Spinal cord (tissue), 10 donors: ENCODE data around the gene OTUD5. TPM values are rescaled to one million over a fixed set of nuclear protein-coding genes. Genes with fewer than 3 reads are reported as not detected.

ENCODE experiments used
- DNase-seq, 6 donors: peaks; one replicate each; pipeline versions ENCODE4 v3.0.0 to v3.0.0-alpha.2; 2013 to 2015; ENCODE audit warnings: low spot score in 6 of 6, low read depth in 4 of 6
- H3K27ac ChIP-seq: one replicate; pipeline ENCODE4 v1.5.1; 2013; ENCODE audit warnings: low read depth, low read length, control low read depth
- H3K27me3 ChIP-seq: one replicate; pipeline ENCODE4 v1.6.1; 2013; ENCODE audit warnings: low read length; ENCODE audit not compliant: control insufficient read depth, insufficient read depth
- H3K36me3 ChIP-seq: one replicate; pipeline ENCODE4 v1.6.1; 2013; ENCODE audit warnings: low read length; ENCODE audit not compliant: control insufficient read depth, insufficient read depth
- H3K4me1 ChIP-seq: one replicate; pipeline ENCODE4 v1.6.1; 2013; ENCODE audit warnings: low read length; ENCODE audit not compliant: control insufficient read depth, insufficient read depth
- H3K4me3 ChIP-seq: one replicate; pipeline ENCODE4 v1.5.1; 2013; ENCODE audit warnings: low read depth, low read length, control low read depth
- H3K9me3 ChIP-seq: one replicate; pipeline ENCODE4 v1.6.1; 2013; ENCODE audit warnings: low read length; ENCODE audit not compliant: control insufficient read depth, insufficient read depth
- WGBS: methylation state at CpG from one replicate; pipeline ENCODE4 v1.1.5; 2013; ENCODE audit warnings: missing lambda C conversion rate; ENCODE audit not compliant: insufficient coverage; 5-methylcytosine and 5-hydroxymethylcytosine counted together
- polyA plus RNA-seq, 2 donors: library from polyadenylated mRNA; unstranded; fragments of 120-200 nt; gene quantifications; one replicate each; pipeline ENCODE4 v1.2.1, GENCODE V29; 2013; ENCODE audit not compliant: insufficient read length in 2 of 2
- total RNA-seq, 2 donors: library from RNA; depleted of rRNA in 1 of 2; stranded (reverse); fragments of 120-200 nt in 1 of 2; fragments of >200 nt in 1 of 2; gene quantifications; one replicate each; pipeline versions ENCODE4 v1.2.3 to v1.2.4, GENCODE V29; 2013 to 2014
- donor health status: healthy.

OTUD5 gene
- total and polyA plus RNA-seq, 4 donors = 27.9 to 81.4 (median 54.8) TPM

DNA sequence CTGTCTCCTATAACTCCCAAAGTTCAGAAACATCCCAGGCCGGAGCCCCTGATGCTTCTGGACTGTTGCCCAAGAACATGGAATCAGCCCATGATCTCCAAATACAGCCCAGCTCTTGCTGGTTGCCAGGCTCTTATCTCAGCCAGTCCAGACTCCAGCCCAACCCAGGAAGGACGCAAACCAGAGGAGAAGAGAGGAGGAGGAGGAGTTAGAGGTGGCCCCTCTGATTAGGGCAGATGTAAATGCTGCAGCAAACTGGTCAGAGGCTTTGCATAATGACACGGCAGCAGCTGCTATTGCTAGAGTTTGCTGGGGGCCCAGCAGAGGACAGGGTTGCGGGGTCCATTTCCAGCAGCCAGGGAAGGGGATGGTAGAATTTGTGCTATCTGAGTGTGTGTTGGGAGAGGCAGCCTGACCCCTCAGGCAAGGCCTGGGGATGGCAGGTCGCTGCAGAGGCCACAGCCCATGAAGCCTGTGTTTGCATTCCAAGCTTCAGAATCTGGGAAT, 4.2 kb upstream of the OTUD5 start:
- DNase-seq = no peak

DNA sequence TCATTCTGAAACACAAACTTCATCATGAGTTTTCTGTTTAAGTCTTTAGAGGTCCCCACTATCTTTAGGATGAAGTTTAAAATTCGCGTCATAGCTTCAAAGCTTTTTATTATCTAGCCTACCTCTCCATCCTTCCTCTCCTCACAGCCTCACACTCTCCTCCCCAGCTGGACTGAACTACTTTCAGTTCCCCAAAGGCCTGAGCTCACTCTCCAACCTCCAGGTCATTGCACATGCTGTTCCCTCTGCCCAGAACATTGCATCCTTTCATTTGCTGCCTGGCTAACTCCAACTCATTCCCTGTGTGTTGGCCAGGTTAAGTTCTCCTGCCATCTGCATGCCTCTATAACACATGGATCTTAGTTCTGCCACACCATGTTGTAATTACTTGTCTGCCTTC, 2.9 kb upstream of the OTUD5 start:
- H3K4me3 ChIP-seq = no peak overlapping the region
- peaks cover 12% of the 10 kb centered on the region for H3K36me3 ChIP-seq
- no peak for DNase-seq
- no peaks in the 10 kb centered on the region for H3K27me3 ChIP-seq
- H3K27ac ChIP-seq = no peak overlapping the region
- WGBS = 63% methylated on average over 2 of the region's 2 CpGs
- peaks cover 13% of the 10 kb centered on the region for H3K4me1 ChIP-seq
- no peaks in the 10 kb centered on the region for H3K9me3 ChIP-seq

More for the DNA sequence above, 4.2 kb upstream of the OTUD5 start:
- Histone ChIP-seq H3K4me3 (no peak overlapping the region), H3K27ac (peak overlapping the region; percentile 10), H3K9me3 (no peaks in the 10 kb centered on the region), H3K36me3 (peaks cover 9% of the 10 kb centered on the region), H3K4me1 (peaks cover 2% of the 10 kb centered on the region), H3K27me3 (no peaks in the 10 kb centered on the region)
- 28% methylated on average over 4 of the region's 5 CpGs for WGBS

DNA sequence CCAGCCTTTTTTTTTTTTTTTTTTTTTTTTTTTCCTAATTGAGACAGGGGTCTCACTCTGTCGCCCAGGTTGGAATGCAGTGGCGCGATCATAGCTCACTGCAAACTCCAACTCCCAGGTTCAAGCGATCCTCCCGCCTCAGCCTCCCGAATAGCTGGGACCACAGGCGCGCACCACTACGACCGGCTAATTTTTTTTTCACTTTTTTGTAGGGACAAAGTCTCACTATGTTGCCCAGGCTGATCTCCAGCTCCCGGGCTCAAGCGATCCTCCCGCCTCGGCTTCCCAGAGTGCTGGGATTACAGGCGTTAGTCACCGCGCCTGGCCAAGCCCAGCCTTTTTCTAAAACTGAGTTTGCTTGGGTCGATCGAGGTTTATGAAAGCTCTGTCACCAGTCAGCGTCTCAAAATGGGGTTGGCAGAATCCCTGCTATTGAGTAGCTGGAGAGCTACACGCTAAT, 1.3 kb upstream of the OTUD5 start:
- WGBS = 37% methylated on average over 20 of the region's 21 CpGs
- Histone ChIP-seq H3K27ac (peak overlapping the region; percentile 95), H3K36me3 (peaks cover 21% of the 10 kb centered on the region), H3K9me3 (no peaks in the 10 kb centered on the region), H3K4me3 (peak overlapping the region; percentile 60), H3K27me3 (no peaks in the 10 kb centered on the region), H3K4me1 (peaks cover 22% of the 10 kb centered on the region)
- DNase-seq = peak in 1 of 6 donors; percentile 49

DNA sequence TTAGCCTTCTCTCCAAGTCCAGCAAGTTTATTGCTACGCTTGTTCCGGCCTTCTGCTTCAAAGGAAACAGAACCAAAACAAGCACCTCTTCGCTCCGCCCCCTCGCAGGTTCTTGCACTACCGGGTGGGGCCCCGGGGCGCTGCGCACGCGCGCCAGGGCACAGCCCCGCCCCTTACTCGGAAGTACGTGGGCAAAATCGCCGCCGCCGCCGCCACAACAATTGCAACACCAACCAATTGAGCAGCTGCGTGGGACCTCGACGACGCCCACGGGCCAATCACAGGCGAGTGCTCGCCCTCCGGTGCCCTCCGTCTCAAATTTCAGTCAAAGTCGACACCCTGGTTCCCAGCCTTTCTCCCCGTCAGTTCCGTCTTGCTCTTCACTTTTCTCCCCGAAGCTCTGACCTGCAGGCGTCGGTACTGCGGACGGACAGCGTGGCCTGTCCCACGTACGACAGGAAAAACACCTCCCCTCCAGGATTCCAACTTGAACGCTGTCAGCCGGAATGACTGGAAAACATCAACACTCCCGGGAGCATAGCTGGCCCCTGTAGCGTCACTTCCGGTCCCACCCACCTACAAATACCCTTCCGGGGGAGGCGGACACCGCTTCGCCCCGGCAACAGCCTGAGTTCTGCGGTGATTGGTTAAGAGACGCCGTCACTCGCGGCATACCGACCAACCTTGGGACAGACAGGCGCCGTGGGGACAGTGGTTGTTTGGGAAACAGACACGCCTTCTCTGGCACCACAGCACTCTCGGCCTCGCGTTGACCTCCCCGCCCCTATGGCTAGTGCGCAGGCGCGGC, 624 bp upstream of the OTUD5 start:
- no peaks in the 10 kb centered on the region for H3K27me3 ChIP-seq
- peak overlapping the region; percentile 60 for H3K4me3 ChIP-seq
- 25% methylated on average over 65 of the region's 66 CpGs for WGBS
- peaks cover 24% of the 10 kb centered on the region for H3K4me1 ChIP-seq
- H3K27ac ChIP-seq = peak overlapping the region; percentile 95
- H3K9me3 ChIP-seq = no peaks in the 10 kb centered on the region
- DNase-seq = peak; percentile 83 to 99 (median 90)
- H3K36me3 ChIP-seq = peaks cover 22% of the 10 kb centered on the region

DNA sequence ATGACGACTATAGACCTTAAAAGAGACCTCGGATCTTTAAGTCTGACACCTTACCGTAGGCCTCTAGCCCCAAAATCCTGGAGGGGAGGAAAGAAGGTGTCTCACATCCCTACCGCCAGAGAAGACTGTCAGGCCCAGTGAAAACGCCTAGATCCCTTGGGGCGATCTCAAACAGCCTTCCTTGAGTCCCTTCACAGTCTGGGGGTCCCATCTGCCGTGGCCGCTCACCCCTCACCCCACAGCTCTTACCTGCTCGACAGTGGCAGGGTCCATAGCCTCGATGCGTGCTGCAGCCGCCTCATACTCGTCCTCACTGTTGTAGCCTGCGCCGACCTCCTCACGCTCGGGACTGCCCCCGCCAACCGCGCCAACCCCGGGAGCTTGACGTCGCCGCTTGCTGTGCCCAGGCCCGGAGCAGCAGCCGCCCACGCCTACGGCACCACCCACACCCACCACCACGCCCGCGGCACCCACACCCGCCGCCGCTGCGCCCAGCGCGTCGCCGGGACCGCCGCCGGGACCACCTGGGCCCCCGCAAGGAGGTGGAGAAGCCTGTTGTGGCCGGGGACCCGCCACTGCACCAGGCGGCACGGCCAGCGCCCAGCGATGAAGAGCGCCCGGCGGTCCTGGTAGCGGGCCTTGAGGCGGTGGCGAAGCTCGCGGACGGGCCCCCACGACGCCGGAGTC, 536 bp downstream of the OTUD5 start:
- WGBS = 31% methylated on average over 58 of the region's 61 CpGs
- Histone ChIP-seq H3K4me1 (peaks cover 24% of the 10 kb centered on the region), H3K9me3 (no peaks in the 10 kb centered on the region), H3K36me3 (peaks cover 18% of the 10 kb centered on the region), H3K4me3 (peak overlapping the region; percentile 49), H3K27me3 (no peaks in the 10 kb centered on the region), H3K27ac (no peak overlapping the region)
- DNase-seq = no peak

DNA sequence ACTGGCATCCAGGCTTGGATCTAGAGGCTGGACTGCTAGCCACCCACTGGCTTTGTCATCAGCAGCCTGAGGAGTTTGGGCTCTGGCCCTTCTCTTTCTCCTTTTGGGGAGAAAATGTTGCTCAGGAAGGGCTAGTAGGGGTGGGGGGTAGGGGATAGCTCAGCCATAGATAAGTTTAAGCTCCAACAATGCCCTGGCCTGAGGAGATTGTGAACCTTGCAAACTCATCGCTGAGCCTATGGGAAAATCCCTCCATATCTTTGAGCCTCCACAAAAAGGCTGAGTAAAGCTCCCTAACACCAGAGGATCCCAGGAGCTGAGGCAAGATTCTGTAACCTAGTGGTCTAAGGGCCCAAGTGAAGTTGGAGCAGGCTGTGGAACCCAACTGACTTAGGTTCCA, 8.8 kb downstream of the OTUD5 start:
- Histone ChIP-seq H3K9me3 (no peaks in the 10 kb centered on the region), H3K36me3 (peaks cover 12% of the 10 kb centered on the region), H3K4me3 (no peak overlapping the region), H3K4me1 (peaks cover under 1% of the 10 kb centered on the region), H3K27me3 (no peaks in the 10 kb centered on the region), H3K27ac (no peak overlapping the region)
- DNase-seq = no peak
- no CpG with 5 or more reads among the region's 1 CpG for WGBS

DNA sequence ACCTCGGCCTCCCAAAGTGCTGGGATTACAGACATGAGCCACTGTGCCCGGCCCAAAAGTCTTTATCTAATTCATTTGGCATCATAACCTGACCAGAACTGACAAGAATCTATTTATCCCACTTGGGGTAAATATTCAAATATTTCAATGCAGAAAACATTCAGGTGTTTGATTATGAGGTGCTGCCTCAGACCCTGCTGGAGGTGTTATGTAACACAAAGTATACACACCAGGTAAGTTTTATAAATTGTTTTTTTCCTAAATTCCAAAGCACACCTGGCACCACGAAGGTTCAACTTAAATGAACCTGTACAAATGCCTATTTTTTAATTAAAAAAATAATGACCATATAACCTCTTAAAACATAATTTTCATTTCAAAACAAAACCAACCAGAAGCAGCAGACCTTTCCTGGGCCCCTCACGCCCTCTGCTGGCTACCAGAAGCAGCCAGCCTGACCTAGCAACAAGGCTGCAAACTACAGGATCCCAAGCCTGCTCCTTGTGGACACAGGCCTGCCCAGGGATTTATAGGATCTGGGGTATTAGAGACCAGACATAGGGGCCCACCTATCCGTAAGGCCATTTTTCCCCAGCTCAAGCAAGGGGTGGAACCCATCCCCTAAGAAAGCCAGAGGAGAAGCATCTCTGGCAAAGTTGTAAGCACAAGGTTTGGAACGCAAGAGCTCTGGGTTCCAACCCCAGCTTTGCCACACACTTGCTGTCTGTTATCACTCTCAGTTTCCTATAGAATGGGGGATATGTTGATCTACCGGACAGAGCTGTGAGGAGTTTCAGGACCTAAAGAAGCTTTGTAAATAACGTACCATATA, 11.7 kb downstream of the OTUD5 start:
- H3K36me3 ChIP-seq = peaks cover 8% of the 10 kb centered on the region
- no peak overlapping the region for H3K4me3 ChIP-seq
- no peaks in the 10 kb centered on the region for H3K27me3 ChIP-seq
- no peaks in the 10 kb centered on the region for H3K4me1 ChIP-seq
- no peak overlapping the region for H3K27ac ChIP-seq
- peak in 3 of 6 donors; percentile 1 to 60 (median 51) for DNase-seq
- no peaks in the 10 kb centered on the region for H3K9me3 ChIP-seq
- 47% methylated on average over 2 of the region's 8 CpGs for WGBS

DNA sequence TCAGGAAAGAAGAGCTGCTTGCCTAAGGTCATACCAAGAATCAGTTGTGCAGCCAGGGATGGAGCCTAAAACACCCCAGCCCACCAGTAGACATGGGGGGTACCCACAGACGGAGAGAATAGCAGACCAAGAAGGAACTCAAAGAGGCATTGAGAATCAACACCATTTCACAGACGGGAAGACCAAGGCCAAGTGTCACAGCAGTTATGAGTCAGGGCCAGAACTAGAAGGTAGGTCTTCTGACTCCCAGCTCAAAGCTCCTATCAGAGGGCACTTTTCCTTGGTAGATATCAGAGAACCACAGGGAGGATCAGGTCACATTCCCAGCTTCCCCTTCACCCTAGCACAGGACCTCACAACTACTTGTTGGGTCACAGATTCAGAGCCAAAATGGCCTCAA, 14.5 kb downstream of the OTUD5 start:
- DNase-seq = no peak
- no peak overlapping the region for H3K4me3 ChIP-seq
- peaks cover 4% of the 10 kb centered on the region for H3K36me3 ChIP-seq
- WGBS = 79% methylated on average over 2 of the region's 2 CpGs
- H3K27me3 ChIP-seq = no peaks in the 10 kb centered on the region
- no peaks in the 10 kb centered on the region for H3K4me1 ChIP-seq
- H3K27ac ChIP-seq = no peak overlapping the region
- H3K9me3 ChIP-seq = no peaks in the 10 kb centered on the region

DNA sequence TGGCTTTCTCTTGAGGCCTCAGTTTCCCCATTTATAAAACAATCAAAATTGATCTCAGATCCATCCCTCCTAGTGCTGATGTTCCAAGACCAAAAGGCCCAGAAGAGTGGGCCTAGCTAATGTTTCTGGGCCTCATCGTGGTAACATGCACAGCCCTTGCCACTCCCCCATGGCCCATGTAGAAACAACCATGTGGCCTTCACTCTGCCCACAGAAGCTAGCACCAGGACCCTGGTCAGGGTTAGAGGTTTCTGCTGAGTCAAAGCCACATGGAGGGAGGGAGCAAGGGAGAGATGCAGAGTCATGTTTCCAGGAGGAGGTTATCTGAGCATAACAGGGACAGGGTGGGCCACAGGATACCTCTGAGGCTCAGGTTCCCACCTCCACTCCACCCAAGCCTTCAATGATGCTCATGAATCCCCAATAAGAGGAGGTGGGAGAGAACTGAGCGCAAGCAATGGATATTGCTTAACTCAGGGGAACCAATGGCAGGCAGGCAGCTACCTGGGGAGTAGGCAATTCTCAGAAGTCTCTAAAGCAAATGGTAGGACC, 16.9 kb downstream of the OTUD5 start:
- Histone ChIP-seq H3K27ac (no peak overlapping the region), H3K4me1 (no peaks in the 10 kb centered on the region), H3K36me3 (peaks cover 4% of the 10 kb centered on the region), H3K27me3 (no peaks in the 10 kb centered on the region), H3K4me3 (no peak overlapping the region), H3K9me3 (no peaks in the 10 kb centered on the region)
- WGBS = 83% methylated on average over 1 of the region's 2 CpGs
- no peak for DNase-seq
